GM15510 (cell line): ENCODE data around the gene EIF1.

Experiments
- POLR2A ChIP-seq: IDR thresholded peaks from 3 replicates; pipeline ENCODE4 v1.6.1; 2011; ENCODE audit warnings: borderline replicate concordance; ENCODE audit not compliant: insufficient read length; ENCODE audit errors: extremely low read depth

Gene EIF1

DNA sequence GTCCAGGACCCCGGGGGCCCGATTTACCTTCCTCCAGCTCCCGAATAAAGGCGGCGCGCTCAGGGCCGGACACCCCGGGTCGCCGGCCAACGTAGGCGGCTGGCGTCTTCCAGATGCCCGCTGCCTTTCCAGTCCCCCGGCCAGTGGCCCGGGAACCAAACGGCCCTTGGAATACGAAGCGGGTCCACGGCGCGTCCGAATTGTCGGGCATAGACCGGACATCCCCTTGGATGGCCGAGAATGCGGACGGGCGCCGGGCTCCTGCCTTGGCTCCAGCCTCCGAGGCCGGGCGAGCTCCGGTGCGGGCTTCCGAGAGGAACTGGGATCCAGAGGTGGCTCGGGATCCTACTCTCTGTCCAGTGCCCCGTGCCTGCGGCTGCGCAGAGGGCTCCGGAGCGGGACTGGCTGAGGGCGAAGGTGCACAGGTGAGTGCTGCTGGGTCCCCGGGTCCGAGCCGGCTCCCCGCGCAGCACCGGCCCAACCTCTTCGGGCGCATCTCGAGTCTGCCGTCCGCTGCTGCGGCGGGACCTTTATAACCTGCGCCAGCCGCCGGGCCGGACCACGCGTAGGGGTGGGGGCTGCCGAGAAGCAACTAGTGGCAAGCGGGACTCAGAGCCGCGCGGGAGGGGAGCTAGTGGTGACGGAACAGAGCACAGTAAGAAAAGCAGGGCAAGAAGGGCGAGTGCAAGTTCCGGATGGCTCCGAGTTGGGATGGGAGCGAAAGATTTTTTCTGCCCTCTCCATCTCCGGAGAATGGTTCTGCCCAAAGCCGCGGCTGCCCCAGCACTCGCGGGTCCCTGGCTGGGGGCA lies 45.7 kb downstream of the EIF1 start, which contains the start of gene HAP1:
TSS of gene HAP1 (minus strand) at position 505 of the 810 bp plus-strand sequence. CDS start at position 496, 9 bp downstream.
- TF ChIP-seq POLR2A = no peak

DNA sequence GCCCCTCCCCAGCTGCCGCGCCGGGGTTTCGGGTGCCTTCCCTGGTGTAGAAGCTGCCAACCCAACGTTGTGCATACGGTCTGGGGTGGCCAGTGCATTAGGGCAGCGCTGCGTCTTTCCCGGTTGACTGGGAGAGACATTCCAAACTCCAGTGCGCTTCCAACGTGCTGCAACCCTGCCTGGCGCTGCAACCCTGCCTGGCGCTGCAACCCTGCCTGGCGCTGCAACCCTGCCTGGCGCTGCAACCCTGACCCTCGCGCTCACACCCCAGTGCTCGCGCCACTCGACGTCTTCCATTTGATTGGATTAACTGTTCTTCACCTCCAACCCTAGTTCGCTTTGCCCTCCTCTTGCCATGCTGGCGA lies 46.2 kb downstream of the EIF1 start:
- TF ChIP-seq POLR2A = no peak

DNA sequence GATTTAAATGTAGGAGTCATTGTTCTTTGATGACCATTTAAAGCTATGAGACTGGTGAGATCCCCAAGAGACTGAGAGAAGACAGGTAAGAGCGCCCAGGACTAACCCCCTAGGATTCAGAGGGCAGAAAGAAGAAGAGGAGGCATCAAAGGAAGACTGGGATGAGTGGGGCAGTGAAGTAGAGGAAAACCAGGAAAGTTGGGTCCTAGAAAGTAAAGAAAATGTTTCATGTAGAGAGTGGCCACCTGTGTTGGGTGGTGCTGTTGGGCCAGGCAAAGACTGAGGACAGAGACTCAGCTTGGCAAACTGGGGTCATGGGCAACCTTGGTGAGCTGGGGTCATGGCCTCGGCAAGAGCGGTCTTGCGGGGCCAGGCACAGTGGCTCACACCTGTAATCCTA lies 47.1 kb downstream of the EIF1 start:
- TF ChIP-seq POLR2A = no peak

DNA sequence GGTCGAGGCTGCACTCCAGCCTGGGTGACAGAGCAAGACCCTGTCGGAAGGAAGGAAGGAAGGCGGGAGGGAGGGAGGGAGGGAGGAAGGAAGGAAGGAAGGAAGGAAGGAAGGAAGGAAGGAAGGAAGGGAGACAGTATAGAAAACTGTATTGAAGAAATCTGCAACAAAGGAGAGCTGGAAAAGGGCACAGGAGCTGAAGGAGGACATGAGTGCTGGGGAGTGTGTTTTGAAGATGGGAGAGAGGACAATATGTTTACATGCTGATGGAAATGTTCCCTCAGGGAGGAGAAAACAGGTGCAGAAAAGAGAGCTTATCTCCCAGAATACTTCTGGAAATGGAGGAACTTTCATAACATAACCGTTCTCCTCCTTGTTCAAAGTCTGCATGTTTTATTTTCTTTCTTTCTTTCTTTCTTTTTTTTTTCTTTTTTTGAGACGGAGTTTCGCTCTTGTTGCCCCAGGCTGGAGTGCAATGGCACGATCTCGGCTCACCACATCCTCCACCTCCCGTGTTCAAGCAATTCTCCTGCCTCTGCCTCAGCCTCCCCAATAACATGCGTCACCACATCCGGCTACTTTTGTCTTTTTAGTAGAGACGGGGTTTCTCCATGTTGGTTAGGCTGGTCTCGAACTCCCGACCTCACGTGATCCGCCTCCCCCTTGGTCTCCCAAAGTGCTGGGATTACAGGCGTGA lies 48.4 kb downstream of the EIF1 start:
- no peak for TF ChIP-seq POLR2A

DNA sequence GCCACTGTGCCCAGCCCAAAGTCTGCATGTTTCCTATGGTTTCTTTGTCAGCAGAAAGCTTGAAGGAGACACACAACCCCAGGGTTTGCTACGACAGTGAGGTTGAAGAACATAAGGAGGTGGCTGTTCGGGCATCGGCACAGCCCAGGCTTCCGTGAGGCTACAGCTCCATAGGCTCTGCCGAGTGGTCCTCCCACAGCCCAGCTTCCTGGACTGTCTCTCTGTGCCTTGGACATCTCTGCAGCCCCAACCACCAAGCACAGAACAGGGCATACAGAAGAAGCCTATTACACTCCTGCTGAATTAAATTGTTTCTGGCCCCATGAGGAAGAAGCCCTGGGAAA lies 49.0 kb downstream of the EIF1 start:
- no peak for TF ChIP-seq POLR2A

DNA sequence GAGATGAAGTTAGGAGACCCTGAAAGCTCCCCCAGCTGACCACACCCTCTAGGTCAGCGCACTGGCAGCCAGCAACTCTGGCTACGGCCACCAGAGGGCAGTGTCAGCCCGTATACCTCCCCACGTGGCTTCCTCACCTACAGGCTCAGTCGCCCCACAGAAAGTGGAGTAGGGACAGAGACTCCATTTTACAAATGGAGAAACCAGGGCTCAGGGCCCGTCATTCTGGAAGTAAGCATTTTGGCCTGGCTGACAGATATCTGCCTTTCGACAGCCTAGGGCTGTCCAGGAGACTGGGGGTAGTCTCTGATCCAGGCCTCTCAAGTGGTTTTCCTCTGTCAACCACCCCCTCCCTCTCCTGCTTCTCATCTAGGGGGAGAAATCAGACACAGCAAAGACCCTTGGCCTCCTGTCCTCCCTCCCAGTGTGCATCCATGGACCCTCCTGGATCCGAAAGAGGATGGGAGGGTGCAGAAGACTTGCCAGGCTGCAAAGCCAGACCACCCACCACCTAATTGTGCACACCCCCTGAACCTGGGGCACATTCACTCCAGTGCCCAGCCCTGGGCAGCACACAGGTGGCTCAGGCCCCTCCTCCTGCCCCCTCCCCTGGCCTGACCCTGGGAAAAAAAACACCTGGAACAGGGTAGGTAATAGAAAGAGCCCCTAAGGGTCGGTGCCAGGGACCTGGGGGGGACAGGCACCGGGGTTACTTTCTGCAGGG lies 49.6 kb downstream of the EIF1 start:
- no peak for TF ChIP-seq POLR2A

DNA sequence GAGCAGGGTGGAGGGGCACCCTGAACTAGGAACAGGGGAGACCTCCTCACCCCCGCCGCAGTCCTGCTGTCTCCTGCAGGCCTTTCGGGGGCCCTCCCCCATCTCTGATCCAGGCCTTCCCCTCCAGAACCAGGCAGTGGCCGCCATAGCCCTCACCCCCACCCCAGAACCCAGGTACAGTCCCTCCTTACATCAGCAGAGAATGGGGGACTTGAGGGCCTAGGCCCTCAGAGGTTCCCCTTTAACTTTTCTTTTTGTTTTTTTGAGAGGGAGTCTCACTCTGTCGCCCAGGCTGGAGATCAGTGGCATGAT lies 50.1 kb downstream of the EIF1 start:
- TF ChIP-seq POLR2A = no peak

DNA sequence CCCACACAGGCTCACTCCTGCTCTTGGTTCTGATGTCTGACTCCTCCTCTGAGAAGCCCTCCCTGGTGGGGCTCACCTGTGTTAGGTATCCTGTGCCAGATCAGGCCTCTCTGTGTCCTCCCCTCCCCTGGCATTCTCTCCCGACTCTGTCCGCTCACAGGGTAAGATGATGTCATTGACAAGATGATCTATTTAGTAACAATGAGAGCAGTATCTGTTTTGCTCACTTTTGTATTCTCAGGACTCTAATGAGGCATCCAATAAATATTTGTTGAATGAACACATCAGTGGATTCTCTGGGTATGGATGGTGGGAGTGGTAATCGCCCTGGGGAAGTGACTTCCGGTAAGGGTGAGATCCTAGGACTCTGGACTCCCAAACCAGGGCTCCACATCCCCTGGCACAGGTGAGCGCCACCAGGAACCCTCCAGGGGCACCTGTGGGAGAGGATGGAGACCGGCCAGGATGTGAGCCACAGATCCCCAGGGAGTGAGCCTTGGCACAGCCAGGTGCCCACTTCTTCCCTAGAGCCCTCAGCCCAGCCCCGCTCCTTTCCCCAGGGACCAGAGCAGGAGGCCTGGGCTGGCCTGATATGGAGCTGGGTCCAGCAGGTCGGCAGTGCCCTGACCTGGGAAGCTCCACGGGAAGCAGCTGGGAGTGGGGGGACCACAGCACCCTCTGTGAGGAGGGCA lies 51.1 kb downstream of the EIF1 start:
- TF ChIP-seq POLR2A = no peak

DNA sequence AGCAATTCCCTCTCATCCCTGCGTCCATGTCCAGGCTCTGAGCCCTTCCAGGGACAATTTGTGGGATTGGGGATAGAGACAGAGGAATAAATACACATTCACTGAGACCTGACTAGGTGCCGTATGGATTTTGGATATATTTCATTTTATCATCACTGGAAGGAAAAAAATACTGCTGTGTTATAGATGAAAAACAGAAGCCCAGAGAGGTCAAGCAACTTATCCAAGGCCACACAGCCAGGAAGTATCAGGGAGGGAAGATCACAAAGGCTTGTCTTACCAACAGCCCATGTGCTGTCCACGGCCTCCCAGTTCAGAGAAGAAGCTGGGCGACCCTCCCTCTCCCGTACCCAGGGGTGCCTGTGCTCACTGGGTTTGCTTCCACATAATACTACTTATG lies 51.8 kb downstream of the EIF1 start:
- TF ChIP-seq POLR2A = no peak

DNA sequence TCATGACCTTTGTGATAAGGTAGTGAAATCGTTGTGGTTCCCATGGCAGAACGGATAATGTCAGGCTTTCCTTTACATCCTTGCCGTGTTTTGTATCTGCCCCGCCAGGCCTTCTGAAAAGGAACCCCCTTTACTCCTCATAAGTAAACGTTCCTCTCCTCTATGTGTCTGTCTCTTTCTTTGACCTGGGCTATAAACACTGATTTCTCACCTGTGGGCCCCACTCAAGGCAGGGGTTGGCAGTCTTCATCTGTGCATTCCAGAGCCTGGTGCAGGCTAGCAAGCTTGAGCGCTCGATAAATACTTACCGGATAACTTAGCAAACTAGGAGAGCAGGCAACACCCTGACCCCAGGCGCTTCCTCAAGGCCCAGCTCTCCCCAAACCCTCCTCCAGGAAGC lies 53.0 kb downstream of the EIF1 start:
- no peak for TF ChIP-seq POLR2A
